Astrocyte of the spinal cord (primary cell): Measurements from ENCODE around the gene AGXT.

Experiments
- DNase-seq: peaks from one replicate; pipeline ENCODE4 v3.0.0; 2011; ENCODE audit warnings: low read depth, low spot score
- H3K4me3 ChIP-seq: 2 replicates; pipeline ENCODE4 v1.5.1; 2011; ENCODE audit warnings: low read depth, mild to moderate bottlenecking, low read length, moderate library complexity
- in situ Hi-C: cut with HindIII; loops from 2 replicates; pipeline ENCODE4 v1.10.0; 2017; ENCODE audit warnings: low sequenced_read_pairs
- TF ChIP-seq, protein P1 (sequence below): IDR thresholded peaks from 2 replicates; pipeline ENCODE4 v1.5.1; 2012; ENCODE audit warnings: low read depth, mild to moderate bottlenecking, low read length, inconsistent platforms

The AGXT gene

DNA sequence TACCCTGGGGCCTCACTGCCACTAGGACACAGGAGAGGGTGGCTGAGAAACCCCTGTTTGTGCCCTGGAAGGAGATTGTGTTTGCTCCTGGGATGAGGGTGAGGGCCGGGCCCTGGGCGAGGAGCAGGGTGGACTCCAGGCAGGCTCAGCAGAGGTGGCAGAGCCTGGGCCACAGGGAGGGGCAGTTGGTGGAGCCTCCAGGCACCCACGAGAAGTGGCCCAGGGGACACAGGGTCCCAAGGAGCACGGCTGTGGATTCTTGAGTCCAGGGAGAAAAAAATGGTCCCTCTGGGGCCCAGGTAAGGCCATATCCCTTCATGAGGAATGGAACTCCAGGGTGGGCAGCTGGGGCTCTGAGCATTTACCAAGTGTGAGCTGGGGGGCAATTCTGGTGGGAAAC is 19.0 kb downstream of the AGXT start:
- in situ Hi-C loops, result no loop called here
- no peak overlapping the region for H3K4me3 ChIP-seq
- TF ChIP-seq, protein P1, sequence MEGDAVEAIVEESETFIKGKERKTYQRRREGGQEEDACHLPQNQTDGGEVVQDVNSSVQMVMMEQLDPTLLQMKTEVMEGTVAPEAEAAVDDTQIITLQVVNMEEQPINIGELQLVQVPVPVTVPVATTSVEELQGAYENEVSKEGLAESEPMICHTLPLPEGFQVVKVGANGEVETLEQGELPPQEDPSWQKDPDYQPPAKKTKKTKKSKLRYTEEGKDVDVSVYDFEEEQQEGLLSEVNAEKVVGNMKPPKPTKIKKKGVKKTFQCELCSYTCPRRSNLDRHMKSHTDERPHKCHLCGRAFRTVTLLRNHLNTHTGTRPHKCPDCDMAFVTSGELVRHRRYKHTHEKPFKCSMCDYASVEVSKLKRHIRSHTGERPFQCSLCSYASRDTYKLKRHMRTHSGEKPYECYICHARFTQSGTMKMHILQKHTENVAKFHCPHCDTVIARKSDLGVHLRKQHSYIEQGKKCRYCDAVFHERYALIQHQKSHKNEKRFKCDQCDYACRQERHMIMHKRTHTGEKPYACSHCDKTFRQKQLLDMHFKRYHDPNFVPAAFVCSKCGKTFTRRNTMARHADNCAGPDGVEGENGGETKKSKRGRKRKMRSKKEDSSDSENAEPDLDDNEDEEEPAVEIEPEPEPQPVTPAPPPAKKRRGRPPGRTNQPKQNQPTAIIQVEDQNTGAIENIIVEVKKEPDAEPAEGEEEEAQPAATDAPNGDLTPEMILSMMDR, result no peak
- DNase-seq, result no peak

DNA sequence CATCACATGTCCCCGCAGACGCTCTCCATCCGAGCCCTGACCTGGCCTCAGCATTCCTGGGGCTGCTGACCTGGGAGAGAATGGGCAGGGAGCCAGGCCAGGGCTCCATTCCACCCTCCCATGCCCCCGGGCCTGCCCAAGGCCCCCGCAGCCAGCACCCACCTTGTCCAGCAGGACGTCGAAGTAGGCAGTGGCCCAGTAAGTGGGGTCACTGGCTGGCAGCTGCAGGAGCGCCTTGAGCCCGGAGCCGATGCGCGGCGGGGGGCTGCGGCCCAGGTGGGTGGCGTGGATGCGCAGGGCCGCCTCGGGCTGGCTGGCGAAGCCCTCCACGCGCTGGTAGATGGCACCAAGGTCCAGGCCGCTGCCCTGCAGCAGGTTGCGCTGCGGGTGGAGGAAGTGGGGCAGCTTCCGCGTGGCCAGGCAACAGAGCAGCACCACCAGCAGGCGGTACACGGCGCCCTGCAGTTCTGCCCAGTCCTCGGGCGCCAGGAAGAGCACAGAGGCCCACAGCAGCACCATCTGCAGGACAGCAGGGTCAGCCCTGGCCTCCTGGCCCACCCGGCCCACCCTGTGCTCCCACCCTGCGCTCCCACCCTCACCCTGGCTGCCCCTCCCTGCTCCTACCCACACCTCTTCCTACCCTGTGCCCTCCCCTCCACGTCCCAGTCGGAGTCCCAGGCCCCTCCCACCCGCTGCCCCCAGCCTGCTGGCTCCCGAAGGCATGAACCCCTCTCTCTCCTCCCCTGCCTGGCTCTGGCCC is 19.7 kb downstream of the AGXT start:
- TF ChIP-seq, protein P1, result no peak
- no peak overlapping the region for H3K4me3 ChIP-seq
- in situ Hi-C loops, result no loop called here
- no peak for DNase-seq

DNA sequence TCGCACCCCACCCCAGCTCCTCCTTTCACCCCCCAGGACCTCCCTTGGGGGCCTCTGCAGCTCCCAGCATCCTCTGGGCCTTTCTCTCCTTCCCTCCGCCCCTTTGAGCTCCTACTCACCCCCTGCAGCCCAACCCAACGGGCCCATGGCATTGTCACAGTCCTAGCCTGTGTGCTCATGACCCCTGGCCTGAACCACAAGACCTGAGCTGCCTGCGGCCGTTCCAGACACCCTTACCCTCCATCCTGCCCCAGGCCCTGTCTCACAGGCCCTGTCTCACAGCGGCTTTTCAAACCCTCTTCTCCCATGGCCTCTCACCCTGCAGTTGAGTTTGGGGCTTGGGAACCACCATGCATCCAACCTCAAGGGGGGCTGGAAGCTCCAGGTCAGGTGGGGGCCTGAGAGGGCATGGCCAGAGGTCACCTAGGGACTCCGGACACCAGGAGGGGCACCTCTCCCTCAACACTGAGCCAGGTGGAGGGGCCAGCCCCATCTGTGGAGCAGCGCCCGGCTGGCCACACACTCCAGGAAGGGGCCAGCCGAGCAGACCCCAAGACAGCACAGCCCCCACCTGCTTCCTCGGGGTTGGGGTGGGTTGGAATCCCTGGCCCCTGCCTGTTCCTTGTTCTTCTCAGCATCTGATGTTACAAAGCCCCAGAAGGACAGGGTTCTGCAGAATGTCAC is 20.4 kb downstream of the AGXT start:
- no peak for DNase-seq
- TF ChIP-seq, protein P1, result no peak
- no peak overlapping the region for H3K4me3 ChIP-seq
- in situ Hi-C loops, result no loop called here

DNA sequence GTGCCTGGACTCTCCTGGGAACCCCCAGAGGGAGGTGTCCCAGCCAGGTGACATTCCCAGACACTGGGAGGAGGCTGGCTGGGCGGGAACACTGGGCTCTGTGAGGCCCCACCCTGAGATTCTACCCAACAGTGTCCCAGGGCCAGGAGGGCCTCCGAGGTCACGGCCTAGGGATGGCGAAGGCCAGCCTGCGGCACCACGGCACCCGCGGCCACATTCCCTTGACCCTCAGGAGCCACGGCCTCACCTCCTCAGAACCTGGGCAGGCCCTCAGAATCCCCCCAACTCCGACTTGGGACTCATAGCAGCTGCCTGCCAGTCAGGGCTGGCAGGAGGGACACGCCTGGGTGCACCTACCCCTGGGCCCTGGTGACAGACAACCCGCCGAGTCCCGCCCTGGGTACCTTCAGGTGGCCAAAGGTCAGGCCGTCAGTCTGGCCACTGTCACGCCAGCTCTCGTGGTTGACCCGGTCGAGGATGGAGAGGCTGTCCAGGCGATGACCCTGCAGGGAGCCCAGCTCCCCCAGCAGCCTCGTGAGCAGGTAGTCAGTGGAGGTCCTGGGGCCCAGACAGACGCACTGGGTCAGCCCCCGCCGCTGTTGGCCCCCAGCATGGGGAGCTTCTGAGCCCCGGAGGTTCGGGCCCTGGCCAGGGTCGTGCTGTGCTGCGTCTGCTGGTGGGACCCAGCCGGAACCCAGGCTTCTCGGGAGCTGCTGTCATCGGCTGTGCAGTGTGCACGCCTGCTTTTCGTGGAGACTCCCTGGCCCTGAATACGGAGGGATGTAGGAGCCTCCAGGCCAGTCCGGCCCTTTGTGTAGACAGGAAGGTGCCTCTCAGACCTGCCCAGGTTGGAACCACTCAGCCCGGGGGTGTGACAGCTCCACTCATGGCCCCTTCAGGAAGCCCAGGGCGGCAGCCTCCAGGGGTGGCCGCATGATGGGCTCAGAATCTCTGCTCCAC is 21.3 kb downstream of the AGXT start:
- no peak overlapping the region for H3K4me3 ChIP-seq
- in situ Hi-C loops, result no loop called here
- DNase-seq, result no peak
- TF ChIP-seq, protein P1, result no peak

DNA sequence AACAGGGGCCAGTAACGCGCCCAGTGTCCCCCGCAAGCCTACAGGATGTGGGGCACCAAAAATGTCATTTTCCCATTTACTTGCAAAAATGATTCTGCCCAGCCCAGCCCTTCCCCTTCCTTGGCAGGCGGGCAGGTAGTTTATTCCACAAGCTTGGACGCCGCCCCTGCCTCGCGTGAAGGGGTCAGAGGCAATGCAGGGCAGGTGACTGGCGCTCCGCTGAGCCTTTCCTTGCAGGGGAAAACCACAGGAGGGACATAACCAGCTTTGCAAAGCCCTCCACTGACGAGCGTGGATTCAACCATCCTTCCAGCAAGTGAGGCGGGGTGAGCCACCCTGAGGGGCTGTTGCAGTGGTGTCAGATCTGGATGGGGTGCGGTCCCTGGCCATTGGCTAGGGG is 22.1 kb downstream of the AGXT start:
- no peak for DNase-seq
- no peak overlapping the region for H3K4me3 ChIP-seq
- TF ChIP-seq, protein P1, result no peak
- in situ Hi-C loops, result no loop called here
